ENCODE data around the gene CCDC57.

- TF ChIP-seq SIN3A (IDR thresholded peaks at IDR 0.05; ENCODE audit: borderline replicate concordance, insufficient read depth, low read length) = no peak
- no peak for TF ChIP-seq REST (IDR thresholded peaks at IDR 0.05; ENCODE audit: insufficient read depth in 1 of 2, low read depth in 2 of 2, low read length in 2 of 2)
- no peak for TF ChIP-seq POLR2AphosphoS5 (IDR thresholded peaks at IDR 0.05; ENCODE audit: low read depth, low read length)
Measured at GRCh38 chr17:82198092-82198491, 14.6 kb downstream of the CCDC57 start.

Measured in PFSK-1 (cell line).